Measurements from ENCODE around the gene PITX1.

GRCh38 chr5:135054546-135054945, 20.5 kb upstream of the PITX1 start:
- TF ChIP-seq CTCF (IDR thresholded peaks at IDR 0.05; ENCODE audit: low read depth, low read length) (no peak), EZH2phosphoT487 (IDR thresholded peaks at IDR 0.05; ENCODE audit: low read depth) (no peak)
